ENCODE measurements around the gene KATNAL1. TPM values are rescaled to one million over a fixed set of nuclear protein-coding genes. Genes with fewer than 3 reads are reported as not detected.

Gene KATNAL1
- total RNA-seq, 1 donor from 2014 or later = 13.4 TPM

DNA sequence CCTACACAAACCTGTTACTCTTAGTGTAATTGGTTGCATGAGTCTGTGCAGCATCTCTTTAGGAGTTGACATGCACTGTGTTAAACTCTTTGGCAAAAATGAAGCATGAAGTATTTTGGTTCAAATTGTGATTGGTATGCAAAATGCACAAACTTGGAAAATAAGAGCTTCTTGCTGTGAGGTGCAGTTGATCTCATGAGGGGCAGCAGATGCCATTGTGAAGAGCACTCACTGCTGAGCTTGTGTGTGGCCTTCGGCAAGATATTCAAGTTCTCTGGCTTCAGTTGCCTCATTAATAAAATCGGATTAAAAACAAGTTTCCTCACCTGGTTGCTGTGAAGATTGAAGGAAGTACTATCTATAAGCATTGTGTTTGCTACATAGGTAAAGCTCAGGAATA is 142.3 kb downstream of the KATNAL1 start:
- H3K36me3 Mint-ChIP-seq (ENCODE audit: low read depth) = no peaks in the 10 kb centered on the region
- intact Hi-C loops (cut with micrococcal nuclease) = no loop called here
- POLR2A ChIA-PET = interaction anchor here (0.5 kb wide), 1 partner anchor 449 kb away, joined by 4 read pairs; no protein-coding TSS in a partner anchor
- H3K27me3 Mint-ChIP-seq = no peaks in the 10 kb centered on the region
- H3K27ac Mint-ChIP-seq = no peak overlapping the region
- CTCF ChIA-PET = no interaction called here
- no peak for ATAC-seq (ENCODE audit: low read depth)
- TF ChIP-seq, protein P1, sequence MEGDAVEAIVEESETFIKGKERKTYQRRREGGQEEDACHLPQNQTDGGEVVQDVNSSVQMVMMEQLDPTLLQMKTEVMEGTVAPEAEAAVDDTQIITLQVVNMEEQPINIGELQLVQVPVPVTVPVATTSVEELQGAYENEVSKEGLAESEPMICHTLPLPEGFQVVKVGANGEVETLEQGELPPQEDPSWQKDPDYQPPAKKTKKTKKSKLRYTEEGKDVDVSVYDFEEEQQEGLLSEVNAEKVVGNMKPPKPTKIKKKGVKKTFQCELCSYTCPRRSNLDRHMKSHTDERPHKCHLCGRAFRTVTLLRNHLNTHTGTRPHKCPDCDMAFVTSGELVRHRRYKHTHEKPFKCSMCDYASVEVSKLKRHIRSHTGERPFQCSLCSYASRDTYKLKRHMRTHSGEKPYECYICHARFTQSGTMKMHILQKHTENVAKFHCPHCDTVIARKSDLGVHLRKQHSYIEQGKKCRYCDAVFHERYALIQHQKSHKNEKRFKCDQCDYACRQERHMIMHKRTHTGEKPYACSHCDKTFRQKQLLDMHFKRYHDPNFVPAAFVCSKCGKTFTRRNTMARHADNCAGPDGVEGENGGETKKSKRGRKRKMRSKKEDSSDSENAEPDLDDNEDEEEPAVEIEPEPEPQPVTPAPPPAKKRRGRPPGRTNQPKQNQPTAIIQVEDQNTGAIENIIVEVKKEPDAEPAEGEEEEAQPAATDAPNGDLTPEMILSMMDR (IDR thresholded peaks at IDR 0.05) = no peak
- H3K4me1 Mint-ChIP-seq = no peaks in the 10 kb centered on the region
- no peak for DNase-seq
- H3K9me3 Mint-ChIP-seq = no peaks in the 10 kb centered on the region
- H3K4me3 Mint-ChIP-seq = no peak overlapping the region

DNA sequence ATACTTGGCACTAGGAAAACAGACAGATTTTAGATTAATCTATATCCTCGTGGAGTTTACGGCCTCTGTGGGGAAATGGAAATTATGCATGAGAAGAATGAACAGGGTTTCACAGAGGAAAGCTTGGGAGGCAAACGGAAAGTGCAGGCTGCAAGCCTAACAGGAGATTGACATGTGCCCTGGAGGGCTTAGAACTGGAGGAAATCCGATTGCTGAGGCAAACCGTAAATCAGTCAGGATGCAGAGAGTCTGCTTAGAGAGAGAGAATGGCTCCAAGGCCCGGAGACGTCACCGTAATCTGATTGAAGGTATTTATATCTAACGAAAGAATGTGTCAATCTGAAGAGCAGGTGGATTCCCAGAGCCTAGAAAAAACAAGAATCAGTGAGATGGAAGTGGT is 143.2 kb downstream of the KATNAL1 start:
- peaks cover 5% of the 10 kb centered on the region for H3K4me1 Mint-ChIP-seq
- intact Hi-C loops (cut with micrococcal nuclease) = no loop called here
- H3K27me3 Mint-ChIP-seq = no peaks in the 10 kb centered on the region
- ATAC-seq (ENCODE audit: low read depth) (no peak), DNase-seq (no peak)
- no peaks in the 10 kb centered on the region for H3K36me3 Mint-ChIP-seq (ENCODE audit: low read depth)
- TF ChIP-seq, protein P1 (IDR thresholded peaks at IDR 0.05) = no peak
- no peak overlapping the region for H3K27ac Mint-ChIP-seq
- no peaks in the 10 kb centered on the region for H3K9me3 Mint-ChIP-seq
- ChIA-PET CTCF (no interaction called here), POLR2A (no interaction called here)
- H3K4me3 Mint-ChIP-seq = no peak overlapping the region

DNA sequence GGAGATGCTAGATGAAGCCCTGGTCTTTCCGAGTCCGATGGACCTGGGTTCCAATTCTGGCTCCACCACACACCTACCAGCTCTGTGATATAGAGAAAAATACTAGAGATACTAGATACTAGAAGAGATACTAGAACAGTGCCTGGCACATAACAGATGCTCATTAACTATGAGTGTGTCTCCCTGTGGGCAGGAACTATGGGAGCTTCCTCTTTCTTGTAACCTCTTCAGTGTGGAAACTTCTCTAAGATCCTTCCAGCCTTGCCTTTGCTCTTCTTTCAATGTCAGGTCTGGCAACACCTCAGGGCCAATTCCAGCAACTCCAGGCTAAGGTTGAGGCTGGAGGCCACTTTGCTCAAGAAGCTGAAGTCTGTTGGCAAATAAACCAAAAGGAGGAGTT is 143.9 kb downstream of the KATNAL1 start:
- Mint-ChIP-seq H3K9me3 (no peaks in the 10 kb centered on the region), H3K27ac (no peak overlapping the region), H3K36me3 (ENCODE audit: low read depth) (no peaks in the 10 kb centered on the region), H3K4me1 (peaks cover 11% of the 10 kb centered on the region), H3K27me3 (no peaks in the 10 kb centered on the region), H3K4me3 (no peak overlapping the region)
- ChIA-PET CTCF (no interaction called here), POLR2A (no interaction called here)
- intact Hi-C loops (cut with micrococcal nuclease) = no loop called here
- TF ChIP-seq, protein P1 (IDR thresholded peaks at IDR 0.05) = no peak
- ATAC-seq (ENCODE audit: low read depth) = no peak
- no peak for DNase-seq

DNA sequence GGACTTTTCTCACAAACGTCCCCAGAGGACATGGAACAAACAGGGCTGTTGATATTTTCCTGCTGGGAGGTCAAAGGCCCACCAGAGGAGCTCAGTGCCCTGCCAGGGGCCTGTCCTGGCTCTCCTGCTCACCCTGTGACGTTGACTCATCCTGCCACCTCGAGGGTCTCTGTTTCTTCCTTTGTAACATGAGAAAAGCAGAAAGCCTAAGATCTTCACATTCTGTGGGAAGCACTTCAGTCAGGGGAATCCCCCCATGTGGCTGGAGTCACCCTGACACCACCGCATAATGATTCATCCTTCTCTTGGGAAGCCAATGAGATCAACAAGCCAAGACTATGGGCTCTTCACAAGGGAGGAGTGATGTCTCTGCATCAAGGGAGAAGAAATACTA is 147.9 kb downstream of the KATNAL1 start:
- CTCF ChIA-PET = interaction anchor here (1.6 kb wide), 1 partner anchor 27 kb away, joined by 6 read pairs; no protein-coding TSS in a partner anchor
- ATAC-seq (ENCODE audit: low read depth) (no peak), DNase-seq (no peak)
- Mint-ChIP-seq H3K27ac (no peak overlapping the region), H3K9me3 (no peaks in the 10 kb centered on the region), H3K27me3 (peaks cover 2% of the 10 kb centered on the region), H3K36me3 (ENCODE audit: low read depth) (no peaks in the 10 kb centered on the region), H3K4me3 (no peak overlapping the region), H3K4me1 (peaks cover 41% of the 10 kb centered on the region)
- POLR2A ChIA-PET = no interaction called here
- intact Hi-C loops (cut with micrococcal nuclease) = no loop called here
- TF ChIP-seq, protein P1 (IDR thresholded peaks at IDR 0.05) = no peak

DNA sequence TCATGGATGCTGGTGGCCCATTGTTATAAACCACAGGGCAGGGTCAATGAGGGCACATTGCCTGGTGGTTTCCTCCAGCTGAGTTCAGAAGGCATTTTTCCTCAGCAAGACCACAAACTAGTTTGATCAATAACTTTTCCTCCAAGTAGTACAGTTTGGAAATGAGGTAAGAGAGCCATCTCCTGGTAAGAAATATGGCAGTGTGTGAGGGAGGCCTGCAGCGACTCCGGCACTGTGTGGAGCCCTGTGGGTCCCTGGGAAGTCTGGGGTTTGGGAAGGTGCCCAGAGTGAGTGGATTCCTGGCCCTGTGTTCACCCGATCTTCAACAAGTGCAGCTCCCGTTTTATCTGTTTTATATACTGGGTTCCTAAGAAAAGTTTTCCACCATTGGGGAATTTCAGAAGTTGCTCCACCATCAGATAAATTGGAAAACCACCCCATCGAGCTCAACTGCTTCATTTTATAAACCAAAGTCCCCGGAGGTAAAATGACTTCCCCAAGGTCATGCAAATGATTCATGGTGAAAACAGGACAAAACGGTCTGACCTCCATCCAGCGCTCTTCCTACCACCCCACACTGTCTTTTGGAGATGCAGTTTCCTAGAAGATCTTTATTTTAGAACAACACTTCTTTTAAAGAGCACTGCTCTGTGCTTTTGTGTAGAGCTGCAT is 148.4 kb downstream of the KATNAL1 start:
- ChIA-PET CTCF (interaction anchor here (1.6 kb wide), 1 partner anchor 26 kb away, joined by 6 read pairs; no protein-coding TSS in a partner anchor), POLR2A (interaction anchor here (0.6 kb wide), 1 partner anchor 247 kb away, joined by 5 read pairs; no protein-coding TSS in a partner anchor)
- no peak for ATAC-seq (ENCODE audit: low read depth)
- Mint-ChIP-seq H3K9me3 (no peaks in the 10 kb centered on the region), H3K4me1 (peaks cover 47% of the 10 kb centered on the region), H3K4me3 (no peak overlapping the region), H3K27ac (no peak overlapping the region), H3K27me3 (peaks cover 2% of the 10 kb centered on the region), H3K36me3 (ENCODE audit: low read depth) (no peaks in the 10 kb centered on the region)
- TF ChIP-seq, protein P1 (IDR thresholded peaks at IDR 0.05) = no peak
- intact Hi-C loops (cut with micrococcal nuclease) = loop anchor here (1.0 kb wide), 1 partner anchor 27 kb away; no protein-coding TSS in a partner anchor
- no peak for DNase-seq
